ENCODE measurements around the gene HACD4.

GRCh38 chr9:21027295-21027694, 4.1 kb downstream of the HACD4 start:
- TF ChIP-seq CTCF (IDR thresholded peaks at IDR 0.05) (no peak), POLR2A (IDR thresholded peaks at IDR 0.05) (no peak)
